MCF 10A (cell line): ENCODE results near the gene SLC34A1. TPM values are rescaled to one million over a fixed set of nuclear protein-coding genes. Genes with fewer than 3 reads are reported as not detected.

ENCODE experiments used
- BruUV-seq: library from RNA; stranded (reverse); fragments of 400-500 nt; replicated peaks from 2 replicates; lab custom pipeline; 2021; lab: Mats Ljungman, UMichigan
- CTCF ChIA-PET: fragments of 300-600 bp; sonication (Branson Sonifier 250); formaldehyde crosslinking; extraction: SDS; loops from one replicate; lab custom pipeline; 2021; ENCODE audit warnings: antibody characterized with exemption, inconsistent platforms; lab: Yijun Ruan, JAX
- POLR2A ChIA-PET: fragments of 300-600, 350-650 bp; sonication (Branson Sonifier 250); formaldehyde crosslinking; extraction: SDS; loops from one replicate; lab custom pipeline; 2020; ENCODE audit warnings: antibody characterized with exemption, inconsistent platforms; lab: Yijun Ruan, JAX
- DNase-seq: peaks from one replicate; pipeline ENCODE4 v3.0.0-alpha.2; 2018; ENCODE audit not compliant: unreplicated experiment
- H3K27ac Mint-ChIP-seq: one replicate; pipeline ENCODE4 v1.8.0; 2022; ENCODE audit warnings: mild to moderate bottlenecking, low read depth, mixed read lengths; ENCODE audit not compliant: unreplicated experiment
- H3K27me3 Mint-ChIP-seq: one replicate; pipeline ENCODE4 v1.8.0; 2022; ENCODE audit warnings: mixed read lengths; ENCODE audit not compliant: insufficient read depth, unreplicated experiment
- H3K36me3 Mint-ChIP-seq: one replicate; pipeline ENCODE4 v1.8.0; 2022; ENCODE audit warnings: mild to moderate bottlenecking, moderate library complexity, mixed read lengths; ENCODE audit not compliant: insufficient read depth, unreplicated experiment
- H3K4me1 Mint-ChIP-seq: one replicate; pipeline ENCODE4 v1.8.0; 2022; ENCODE audit warnings: mixed read lengths; ENCODE audit not compliant: insufficient read depth, unreplicated experiment
- H3K4me3 Mint-ChIP-seq: one replicate; pipeline ENCODE4 v1.8.0; 2022; ENCODE audit warnings: mild to moderate bottlenecking, moderate library complexity, mixed read lengths; ENCODE audit not compliant: unreplicated experiment
- H3K9me3 Mint-ChIP-seq: one replicate; pipeline ENCODE4 v1.8.0; 2022; ENCODE audit warnings: mixed read lengths; ENCODE audit not compliant: unreplicated experiment
- CTCF ChIP-seq: fragments of 200-600 bp; IDR thresholded peaks from one replicate; pipeline ENCODE4 v1.8.0; 2022; ENCODE audit warnings: antibody characterized with exemption, mild to moderate bottlenecking; ENCODE audit not compliant: unreplicated experiment
- intact Hi-C: fragments of 100-400 bp; cut with micrococcal nuclease; formaldehyde crosslinking; loops from 2 replicates; pipeline ENCODE4 v1.14.1; 2022
- total RNA-seq: library from RNA; stranded (reverse); gene quantifications from 2 replicates; pipeline ENCODE4 v1.2.3, GENCODE V29; 2022

Gene SLC34A1
- total RNA-seq, 1 experiment from 2014 or later = not detected

- Mint-ChIP-seq H3K4me3 (no peak overlapping the region), H3K27me3 (no peaks in the 10 kb centered on the region), H3K4me1 (peaks cover 21% of the 10 kb centered on the region), H3K27ac (no peak overlapping the region), H3K9me3 (no peaks in the 10 kb centered on the region), H3K36me3 (peaks cover 76% of the 10 kb centered on the region)
- POLR2A ChIA-PET = interaction anchor here (12.5 kb wide), 1 partner anchor 10 kb away, joined by 217 read pairs; the partner anchor contains the start of gene PRR7
- CTCF ChIA-PET = interaction anchor here (0.6 to 1.2 kb wide), 2 partner anchors 7 to 12 kb away, joined by 3 to 6 read pairs; no protein-coding TSS in a partner anchor
- TF ChIP-seq CTCF = no peak
- intact Hi-C loops = no loop called here
- DNase-seq = no peak
- no TSS peak for BruUV-seq
Measured at GRCh38 chr5:177434437-177434836, 50.2 kb downstream of the SLC34A1 start.

- Mint-ChIP-seq H3K4me3 (no peak overlapping the region), H3K4me1 (peaks cover 20% of the 10 kb centered on the region), H3K9me3 (no peaks in the 10 kb centered on the region), H3K27me3 (no peaks in the 10 kb centered on the region), H3K36me3 (peaks cover 79% of the 10 kb centered on the region), H3K27ac (no peak overlapping the region)
- intact Hi-C loops = no loop called here
- no peak for TF ChIP-seq CTCF
- no peak for DNase-seq
- ChIA-PET POLR2A (interaction anchor here (12.5 kb wide), 1 partner anchor 10 kb away, joined by 217 read pairs; the partner anchor contains the start of gene PRR7), CTCF (interaction anchor here (1.2 to 1.8 kb wide), 2 partner anchors 11 to 31 kb away, joined by 5 to 6 read pairs; no protein-coding TSS in a partner anchor)
- BruUV-seq = no TSS peak
Measured at GRCh38 chr5:177434942-177435738, 50.9 kb downstream of the SLC34A1 start.

- Mint-ChIP-seq H3K9me3 (no peaks in the 10 kb centered on the region), H3K27ac (no peak overlapping the region), H3K4me1 (peaks cover 12% of the 10 kb centered on the region), H3K27me3 (no peaks in the 10 kb centered on the region), H3K4me3 (no peak overlapping the region), H3K36me3 (peaks cover 73% of the 10 kb centered on the region)
- DNase-seq = no peak
- BruUV-seq = TSS peak; percentile 3
- POLR2A ChIA-PET = interaction anchor here (1.5 to 17.7 kb wide), 2 partner anchors 7 to 10 kb away, joined by 5 to 217 read pairs; partner anchors contain the start of gene GRK6
- intact Hi-C loops = no loop called here
- CTCF ChIA-PET = interaction anchor here (1.4 to 1.8 kb wide), 3 partner anchors 16 to 65 kb away, joined by 4 to 5 read pairs (median 5); no protein-coding TSS in a partner anchor
- TF ChIP-seq CTCF = no peak
Measured at GRCh38 chr5:177435847-177436536, 51.8 kb downstream of the SLC34A1 start.
